HepG2 (cell line): ENCODE measurements around the gene TAF1B.

ENCODE experiments used
- BHLHE40 ChIP-seq: IDR thresholded peaks from 2 replicates; pipeline ENCODE4 v1.6.1; 2011; ENCODE audit warnings: low read length, improper control_type of control experiment
- FOXC1 ChIP-seq: sonication (generic); formaldehyde crosslinking; IDR thresholded peaks from 2 replicates; pipeline ENCODE4 v1.8.0; 2022; ENCODE audit warnings: mild to moderate bottlenecking, missing genetic modification reagents, borderline replicate concordance
- HMGXB4 ChIP-seq, 2 experiments: sonication (generic) in 1 of 2; formaldehyde crosslinking in 1 of 2; IDR thresholded peaks; 2 replicates each; pipeline versions ENCODE4 v1.4.0 to v1.6.1; 2018 to 2020; ENCODE audit warnings: missing genetic modification reagents in 2 of 2, borderline replicate concordance in 1 of 2, low read depth in 1 of 2, mild to moderate bottlenecking in 1 of 2, missing biosample characterization in 1 of 2
- HNRNPH1 ChIP-seq: fragments of 200-400 bp; formaldehyde crosslinking; optimal IDR thresholded peaks from 2 replicates; pipeline ENCODE3; 2017; ENCODE audit warnings: mild to moderate bottlenecking, low read depth, low read length
- MTA1 ChIP-seq: sonication (generic); formaldehyde crosslinking; IDR thresholded peaks from 2 replicates; pipeline ENCODE4 v1.4.0; 2020; ENCODE audit warnings: missing genetic modification reagents, mild to moderate bottlenecking, borderline replicate concordance
- STAT6 ChIP-seq: sonication (generic); formaldehyde crosslinking; IDR thresholded peaks from 2 replicates; pipeline ENCODE4 v1.4.0; 2020; ENCODE audit warnings: missing genetic modification reagents, mild to moderate bottlenecking, borderline replicate concordance
- SUZ12 ChIP-seq: fragments of 150-350 bp; IDR thresholded peaks from 2 replicates; pipeline ENCODE4 v1.6.1; 2014; ENCODE audit warnings: low read depth, low read length
- ZBTB26 ChIP-seq: IDR thresholded peaks from 2 replicates; pipeline ENCODE4 v1.6.1; 2016; ENCODE audit warnings: missing compliant biosample characterization, missing genetic modification reagents, borderline replicate concordance
- ZNF446 ChIP-seq: sonication (generic); formaldehyde crosslinking; IDR thresholded peaks from 2 replicates; pipeline ENCODE4 v1.5.0; 2020; ENCODE audit warnings: mild to moderate bottlenecking, missing genetic modification reagents
- ZNF607 ChIP-seq: sonication (generic); formaldehyde crosslinking; IDR thresholded peaks from 2 replicates; pipeline ENCODE4 v1.5.1; 2020; ENCODE audit warnings: missing genetic modification reagents, mild to moderate bottlenecking, borderline replicate concordance
- ZSCAN30 ChIP-seq: sonication (generic); formaldehyde crosslinking; IDR thresholded peaks from 2 replicates; pipeline ENCODE4 v1.5.0; 2020; ENCODE audit warnings: mild to moderate bottlenecking, missing genetic modification reagents
- ZZZ3 ChIP-seq: sonication (generic); formaldehyde crosslinking; IDR thresholded peaks from 2 replicates; pipeline ENCODE4 v1.4.0; 2020; ENCODE audit warnings: missing genetic modification reagents, mild to moderate bottlenecking, borderline replicate concordance
- TF ChIP-seq, protein P1 (sequence below): sonication (generic); formaldehyde crosslinking; IDR thresholded peaks from 2 replicates; pipeline ENCODE4 v1.5.0; 2020; ENCODE audit warnings: mild to moderate bottlenecking, missing genetic modification reagents, moderate library complexity

- TF ChIP-seq ZZZ3 (CRISPR knock-in tag) (no peak), ZBTB26 (CRISPR knock-in tag) (no peak), FOXC1 (no peak), ZNF607 (CRISPR knock-in tag) (no peak), ZSCAN30 (CRISPR knock-in tag) (no peak), ZNF446 (CRISPR knock-in tag) (no peak), BHLHE40 (no peak), SUZ12 (no peak), STAT6 (CRISPR knock-in tag) (no peak), MTA1 (no peak), HNRNPH1 (no peak), HMGXB4 (CRISPR knock-in tag; IDR thresholded peaks at IDR 0.05; ENCODE audit: borderline replicate concordance in 1 of 2, low read depth in 1 of 2) (no peak)
- TF ChIP-seq, protein P1, sequence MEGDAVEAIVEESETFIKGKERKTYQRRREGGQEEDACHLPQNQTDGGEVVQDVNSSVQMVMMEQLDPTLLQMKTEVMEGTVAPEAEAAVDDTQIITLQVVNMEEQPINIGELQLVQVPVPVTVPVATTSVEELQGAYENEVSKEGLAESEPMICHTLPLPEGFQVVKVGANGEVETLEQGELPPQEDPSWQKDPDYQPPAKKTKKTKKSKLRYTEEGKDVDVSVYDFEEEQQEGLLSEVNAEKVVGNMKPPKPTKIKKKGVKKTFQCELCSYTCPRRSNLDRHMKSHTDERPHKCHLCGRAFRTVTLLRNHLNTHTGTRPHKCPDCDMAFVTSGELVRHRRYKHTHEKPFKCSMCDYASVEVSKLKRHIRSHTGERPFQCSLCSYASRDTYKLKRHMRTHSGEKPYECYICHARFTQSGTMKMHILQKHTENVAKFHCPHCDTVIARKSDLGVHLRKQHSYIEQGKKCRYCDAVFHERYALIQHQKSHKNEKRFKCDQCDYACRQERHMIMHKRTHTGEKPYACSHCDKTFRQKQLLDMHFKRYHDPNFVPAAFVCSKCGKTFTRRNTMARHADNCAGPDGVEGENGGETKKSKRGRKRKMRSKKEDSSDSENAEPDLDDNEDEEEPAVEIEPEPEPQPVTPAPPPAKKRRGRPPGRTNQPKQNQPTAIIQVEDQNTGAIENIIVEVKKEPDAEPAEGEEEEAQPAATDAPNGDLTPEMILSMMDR (CRISPR knock-in tag), result no peak
Measured at GRCh38 chr2:9803023-9803805, 40.1 kb upstream of the TAF1B start.
